Measurements from ENCODE around the gene PSTPIP1. TPM values are rescaled to one million over a fixed set of nuclear protein-coding genes. Genes with fewer than 3 reads are reported as not detected.

The PSTPIP1 gene
- total and polyA plus RNA-seq, 2 of the 13 experiments (the other 11 are each of a cell fraction or from before 2014, with no cell fraction given): 4.4 to 8.7 TPM

DNA sequence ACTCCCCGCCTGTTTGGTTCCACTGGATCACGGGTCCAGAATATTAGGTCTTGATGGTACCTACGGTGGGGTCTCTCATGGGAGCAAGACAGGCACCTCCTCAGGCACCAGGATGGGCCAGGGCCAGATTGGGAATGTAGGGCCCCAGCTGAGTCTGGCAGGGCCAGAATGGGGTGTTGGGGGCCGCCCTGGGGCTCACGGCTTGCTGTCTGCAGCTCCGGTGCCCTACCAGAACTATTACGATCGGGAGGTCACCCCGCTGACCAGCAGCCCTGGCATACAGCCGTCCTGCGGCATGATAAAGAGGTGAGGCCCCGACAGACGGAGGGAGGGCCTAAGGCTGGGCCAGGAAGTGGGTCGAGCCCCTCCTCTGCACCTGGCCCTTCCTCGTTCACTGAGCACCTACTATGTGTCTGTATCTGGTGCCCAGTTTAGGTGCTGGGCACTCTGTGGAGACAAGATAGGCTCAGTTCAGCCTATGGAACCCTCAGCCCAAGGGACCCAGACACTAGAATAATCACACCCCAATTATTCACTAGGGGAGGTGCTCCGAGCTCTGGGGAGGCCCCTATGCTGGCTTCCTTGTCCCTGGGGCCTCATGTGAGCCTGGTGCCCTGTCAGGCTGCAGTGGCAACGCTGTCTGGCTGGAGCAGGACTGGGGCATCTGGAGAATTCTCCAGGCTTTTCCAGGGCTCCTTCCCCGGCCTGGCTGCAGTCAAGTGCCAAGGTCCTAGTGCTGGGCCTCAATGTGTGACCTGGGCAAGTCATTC is 37.9 kb downstream of the PSTPIP1 start (continued):
- no peak for TF ChIP-seq MATR3 (CRISPR knock-in tag; IDR thresholded peaks at IDR 0.05)
- no peak for TF ChIP-seq MED1 (CRISPR knock-in tag; IDR thresholded peaks at IDR 0.05)
- TF ChIP-seq, protein P1, sequence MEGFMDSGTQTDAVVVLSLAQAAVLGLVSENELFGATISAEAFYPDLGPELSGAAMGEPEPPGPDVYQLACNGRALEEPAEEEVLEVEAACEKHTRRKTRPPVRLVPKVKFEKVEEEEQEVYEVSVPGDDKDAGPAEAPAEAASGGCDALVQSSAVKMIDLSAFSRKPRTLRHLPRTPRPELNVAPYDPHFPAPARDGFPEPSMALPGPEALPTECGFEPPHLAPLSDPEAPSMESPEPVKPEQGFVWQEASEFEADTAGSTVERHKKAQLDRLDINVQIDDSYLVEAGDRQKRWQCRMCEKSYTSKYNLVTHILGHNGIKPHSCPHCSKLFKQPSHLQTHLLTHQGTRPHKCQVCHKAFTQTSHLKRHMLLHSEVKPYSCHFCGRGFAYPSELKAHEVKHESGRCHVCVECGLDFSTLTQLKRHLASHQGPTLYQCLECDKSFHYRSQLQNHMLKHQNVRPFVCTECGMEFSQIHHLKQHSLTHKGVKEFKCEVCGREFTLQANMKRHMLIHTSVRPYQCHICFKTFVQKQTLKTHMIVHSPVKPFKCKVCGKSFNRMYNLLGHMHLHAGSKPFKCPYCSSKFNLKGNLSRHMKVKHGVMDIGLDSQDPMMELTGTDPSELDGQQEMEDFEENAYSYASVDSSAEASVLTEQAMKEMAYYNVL (CRISPR knock-in tag; IDR thresholded peaks at IDR 0.05; ENCODE audit: borderline replicate concordance): no peak
- TF ChIP-seq NCOA1 (CRISPR knock-in tag; IDR thresholded peaks at IDR 0.05): no peak
- TF ChIP-seq ZNF337 (CRISPR knock-in tag; IDR thresholded peaks at IDR 0.05; ENCODE audit: borderline replicate concordance, low read depth): no peak
- TF ChIP-seq XRCC5 (optimal IDR thresholded peaks at IDR 0.05; ENCODE audit: low read length): peak; percentile 7
- TF ChIP-seq, protein P2, sequence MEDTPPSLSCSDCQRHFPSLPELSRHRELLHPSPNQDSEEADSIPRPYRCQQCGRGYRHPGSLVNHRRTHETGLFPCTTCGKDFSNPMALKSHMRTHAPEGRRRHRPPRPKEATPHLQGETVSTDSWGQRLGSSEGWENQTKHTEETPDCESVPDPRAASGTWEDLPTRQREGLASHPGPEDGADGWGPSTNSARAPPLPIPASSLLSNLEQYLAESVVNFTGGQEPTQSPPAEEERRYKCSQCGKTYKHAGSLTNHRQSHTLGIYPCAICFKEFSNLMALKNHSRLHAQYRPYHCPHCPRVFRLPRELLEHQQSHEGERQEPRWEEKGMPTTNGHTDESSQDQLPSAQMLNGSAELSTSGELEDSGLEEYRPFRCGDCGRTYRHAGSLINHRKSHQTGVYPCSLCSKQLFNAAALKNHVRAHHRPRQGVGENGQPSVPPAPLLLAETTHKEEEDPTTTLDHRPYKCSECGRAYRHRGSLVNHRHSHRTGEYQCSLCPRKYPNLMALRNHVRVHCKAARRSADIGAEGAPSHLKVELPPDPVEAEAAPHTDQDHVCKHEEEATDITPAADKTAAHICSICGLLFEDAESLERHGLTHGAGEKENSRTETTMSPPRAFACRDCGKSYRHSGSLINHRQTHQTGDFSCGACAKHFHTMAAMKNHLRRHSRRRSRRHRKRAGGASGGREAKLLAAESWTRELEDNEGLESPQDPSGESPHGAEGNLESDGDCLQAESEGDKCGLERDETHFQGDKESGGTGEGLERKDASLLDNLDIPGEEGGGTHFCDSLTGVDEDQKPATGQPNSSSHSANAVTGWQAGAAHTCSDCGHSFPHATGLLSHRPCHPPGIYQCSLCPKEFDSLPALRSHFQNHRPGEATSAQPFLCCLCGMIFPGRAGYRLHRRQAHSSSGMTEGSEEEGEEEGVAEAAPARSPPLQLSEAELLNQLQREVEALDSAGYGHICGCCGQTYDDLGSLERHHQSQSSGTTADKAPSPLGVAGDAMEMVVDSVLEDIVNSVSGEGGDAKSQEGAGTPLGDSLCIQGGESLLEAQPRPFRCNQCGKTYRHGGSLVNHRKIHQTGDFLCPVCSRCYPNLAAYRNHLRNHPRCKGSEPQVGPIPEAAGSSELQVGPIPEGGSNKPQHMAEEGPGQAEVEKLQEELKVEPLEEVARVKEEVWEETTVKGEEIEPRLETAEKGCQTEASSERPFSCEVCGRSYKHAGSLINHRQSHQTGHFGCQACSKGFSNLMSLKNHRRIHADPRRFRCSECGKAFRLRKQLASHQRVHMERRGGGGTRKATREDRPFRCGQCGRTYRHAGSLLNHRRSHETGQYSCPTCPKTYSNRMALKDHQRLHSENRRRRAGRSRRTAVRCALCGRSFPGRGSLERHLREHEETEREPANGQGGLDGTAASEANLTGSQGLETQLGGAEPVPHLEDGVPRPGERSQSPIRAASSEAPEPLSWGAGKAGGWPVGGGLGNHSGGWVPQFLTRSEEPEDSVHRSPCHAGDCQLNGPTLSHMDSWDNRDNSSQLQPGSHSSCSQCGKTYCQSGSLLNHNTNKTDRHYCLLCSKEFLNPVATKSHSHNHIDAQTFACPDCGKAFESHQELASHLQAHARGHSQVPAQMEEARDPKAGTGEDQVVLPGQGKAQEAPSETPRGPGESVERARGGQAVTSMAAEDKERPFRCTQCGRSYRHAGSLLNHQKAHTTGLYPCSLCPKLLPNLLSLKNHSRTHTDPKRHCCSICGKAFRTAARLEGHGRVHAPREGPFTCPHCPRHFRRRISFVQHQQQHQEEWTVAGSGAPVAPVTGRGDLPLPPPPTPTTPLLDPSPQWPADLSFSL (CRISPR knock-in tag; IDR thresholded peaks at IDR 0.05): no peak
- TF ChIP-seq ZNF3 (CRISPR knock-in tag; IDR thresholded peaks at IDR 0.05): no peak
- TF ChIP-seq PHF21A (CRISPR knock-in tag; IDR thresholded peaks at IDR 0.05): no peak
- TF ChIP-seq DPF2 (CRISPR knock-in tag; IDR thresholded peaks at IDR 0.05; ENCODE audit: borderline replicate concordance, low read depth): no peak
- TF ChIP-seq THYN1 (CRISPR knock-in tag; IDR thresholded peaks at IDR 0.05; ENCODE audit: borderline replicate concordance, low read depth): no peak
- TF ChIP-seq POLR2AphosphoS5 (IDR thresholded peaks at IDR 0.05; ENCODE audit: low read depth, low read length): no peak
- TF ChIP-seq ZNF253 (CRISPR knock-in tag; IDR thresholded peaks at IDR 0.05; ENCODE audit: borderline replicate concordance): no peak
- TF ChIP-seq SRY (CRISPR knock-in tag; IDR thresholded peaks at IDR 0.05): no peak
- no peak for TF ChIP-seq ZNF550 (CRISPR knock-in tag; IDR thresholded peaks at IDR 0.05; ENCODE audit: borderline replicate concordance)
- TF ChIP-seq ELF3 (CRISPR knock-in tag; IDR thresholded peaks at IDR 0.05): no peak
- peak; percentile 58; the same call in 1 of the 2 replicates for TF ChIP-seq KDM1A (CRISPR knock-in tag; IDR thresholded peaks at IDR 0.05)
- TF ChIP-seq CEBPZ (IDR thresholded peaks at IDR 0.05; ENCODE audit: low read length): no peak
- TF ChIP-seq KLF12 (CRISPR knock-in tag; IDR thresholded peaks at IDR 0.05; ENCODE audit: borderline replicate concordance): no peak

Measured in HepG2 (cell line).